ENCODE measurements around the gene GRIN3B.

Gene GRIN3B

DNA sequence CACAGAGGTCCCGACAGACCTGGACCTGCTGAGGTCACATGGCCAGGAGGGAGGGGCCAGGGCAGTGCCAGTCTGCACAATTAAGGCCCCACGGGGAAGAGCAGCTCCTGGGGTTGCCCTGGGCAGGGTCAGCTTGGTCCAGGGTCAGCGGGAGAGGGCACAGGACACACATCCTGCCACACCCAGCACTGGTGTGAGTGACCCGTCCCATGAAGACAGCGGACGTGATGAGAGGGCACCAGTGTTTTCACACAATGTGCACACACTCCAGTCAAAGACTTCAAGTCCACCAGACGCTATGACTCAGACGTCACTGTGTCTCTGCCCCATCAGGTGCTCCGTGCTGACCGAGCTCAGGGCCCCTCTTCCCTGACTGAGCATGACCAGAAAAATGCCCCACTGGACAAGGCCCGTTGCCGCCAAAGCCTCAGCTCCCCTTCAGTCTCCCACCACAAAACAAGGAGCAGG lies 16.5 kb downstream of the GRIN3B start:
- TF ChIP-seq SIN3A (IDR thresholded peaks at IDR 0.05; ENCODE audit: borderline replicate concordance, insufficient read depth, low read length): no peak
- TF ChIP-seq, protein P1, sequence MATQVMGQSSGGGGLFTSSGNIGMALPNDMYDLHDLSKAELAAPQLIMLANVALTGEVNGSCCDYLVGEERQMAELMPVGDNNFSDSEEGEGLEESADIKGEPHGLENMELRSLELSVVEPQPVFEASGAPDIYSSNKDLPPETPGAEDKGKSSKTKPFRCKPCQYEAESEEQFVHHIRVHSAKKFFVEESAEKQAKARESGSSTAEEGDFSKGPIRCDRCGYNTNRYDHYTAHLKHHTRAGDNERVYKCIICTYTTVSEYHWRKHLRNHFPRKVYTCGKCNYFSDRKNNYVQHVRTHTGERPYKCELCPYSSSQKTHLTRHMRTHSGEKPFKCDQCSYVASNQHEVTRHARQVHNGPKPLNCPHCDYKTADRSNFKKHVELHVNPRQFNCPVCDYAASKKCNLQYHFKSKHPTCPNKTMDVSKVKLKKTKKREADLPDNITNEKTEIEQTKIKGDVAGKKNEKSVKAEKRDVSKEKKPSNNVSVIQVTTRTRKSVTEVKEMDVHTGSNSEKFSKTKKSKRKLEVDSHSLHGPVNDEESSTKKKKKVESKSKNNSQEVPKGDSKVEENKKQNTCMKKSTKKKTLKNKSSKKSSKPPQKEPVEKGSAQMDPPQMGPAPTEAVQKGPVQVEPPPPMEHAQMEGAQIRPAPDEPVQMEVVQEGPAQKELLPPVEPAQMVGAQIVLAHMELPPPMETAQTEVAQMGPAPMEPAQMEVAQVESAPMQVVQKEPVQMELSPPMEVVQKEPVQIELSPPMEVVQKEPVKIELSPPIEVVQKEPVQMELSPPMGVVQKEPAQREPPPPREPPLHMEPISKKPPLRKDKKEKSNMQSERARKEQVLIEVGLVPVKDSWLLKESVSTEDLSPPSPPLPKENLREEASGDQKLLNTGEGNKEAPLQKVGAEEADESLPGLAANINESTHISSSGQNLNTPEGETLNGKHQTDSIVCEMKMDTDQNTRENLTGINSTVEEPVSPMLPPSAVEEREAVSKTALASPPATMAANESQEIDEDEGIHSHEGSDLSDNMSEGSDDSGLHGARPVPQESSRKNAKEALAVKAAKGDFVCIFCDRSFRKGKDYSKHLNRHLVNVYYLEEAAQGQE (IDR thresholded peaks at IDR 0.05; ENCODE audit: insufficient read depth in 1 of 2, low read depth in 2 of 2, low read length in 2 of 2): no peak
- TF ChIP-seq TAF1 (IDR thresholded peaks at IDR 0.05; ENCODE audit: borderline replicate concordance, insufficient read depth, low read length): no peak
- TF ChIP-seq FOXP2 (optimal IDR thresholded peaks at IDR 0.05; ENCODE audit: borderline replicate concordance, extremely low read depth, extremely low read length, insufficient read depth): no peak
- no peak for TF ChIP-seq POLR2AphosphoS5 (IDR thresholded peaks at IDR 0.05; ENCODE audit: low read depth, low read length)

DNA sequence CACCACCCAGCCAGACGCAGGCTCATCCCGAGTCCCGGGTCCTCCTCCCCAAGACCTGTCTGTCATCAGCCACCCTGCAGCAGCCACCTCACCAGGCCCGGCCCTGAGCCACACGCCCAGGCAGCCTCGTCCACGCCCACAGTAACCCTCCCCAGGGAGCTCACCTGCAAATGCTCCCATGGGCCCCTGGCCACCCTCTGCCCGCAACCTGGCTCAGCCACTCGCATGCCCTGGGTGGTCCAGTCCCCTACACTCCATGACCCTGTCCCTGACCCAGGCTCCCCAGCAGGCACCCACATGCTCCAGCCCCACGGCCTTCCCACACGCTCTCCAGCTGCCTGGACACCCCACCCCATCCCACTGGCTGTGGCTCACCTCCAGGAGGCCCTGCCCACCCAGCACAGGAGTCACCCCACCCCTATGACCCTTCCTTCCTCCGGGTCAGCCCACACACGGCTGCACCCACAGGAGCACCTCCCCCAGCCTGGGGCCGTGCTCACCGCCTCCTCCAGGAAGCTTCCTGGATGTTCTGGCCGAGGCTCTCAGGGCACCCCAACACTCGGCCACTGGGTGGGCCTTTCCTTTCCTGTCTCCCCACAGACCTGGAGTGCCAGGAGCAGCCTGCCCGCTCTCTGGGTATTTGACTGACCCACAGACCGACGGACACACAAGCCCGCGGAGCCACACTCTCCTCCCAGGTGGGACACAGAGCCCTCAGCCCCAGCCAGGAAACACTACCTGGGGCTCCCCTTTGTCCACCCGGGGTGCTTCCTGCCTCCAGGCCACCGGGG lies 17.1 kb downstream of the GRIN3B start:
- TF ChIP-seq FOXP2 (optimal IDR thresholded peaks at IDR 0.05; ENCODE audit: borderline replicate concordance, extremely low read depth, extremely low read length, insufficient read depth) (no peak), TAF1 (IDR thresholded peaks at IDR 0.05; ENCODE audit: borderline replicate concordance, insufficient read depth, low read length) (no peak), POLR2AphosphoS5 (IDR thresholded peaks at IDR 0.05; ENCODE audit: low read depth, low read length) (no peak), SIN3A (IDR thresholded peaks at IDR 0.05; ENCODE audit: borderline replicate concordance, insufficient read depth, low read length) (no peak)
- TF ChIP-seq, protein P1 (IDR thresholded peaks at IDR 0.05; ENCODE audit: insufficient read depth in 1 of 2, low read depth in 2 of 2, low read length in 2 of 2): no peak

DNA sequence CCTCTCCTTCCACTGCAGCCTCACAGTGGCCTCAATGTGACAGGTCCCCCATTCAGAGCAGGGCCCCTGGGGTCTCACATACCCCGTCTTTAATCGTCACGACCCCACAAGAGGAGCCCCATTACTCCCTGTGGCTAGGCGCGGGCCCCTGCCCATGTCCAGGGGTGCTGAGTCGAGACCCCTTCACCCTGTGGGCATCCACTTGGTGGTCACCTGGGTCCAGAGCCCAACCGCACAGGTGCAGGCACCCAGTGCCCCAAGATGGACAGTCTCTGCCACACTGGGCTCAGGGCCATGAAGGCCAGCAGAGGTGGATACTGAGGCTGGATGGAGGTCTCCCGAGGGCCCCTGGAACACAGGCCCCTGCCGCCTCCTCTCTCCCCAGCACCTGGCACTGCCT lies 17.7 kb downstream of the GRIN3B start:
- no peak for TF ChIP-seq FOXP2 (optimal IDR thresholded peaks at IDR 0.05; ENCODE audit: borderline replicate concordance, extremely low read depth, extremely low read length, insufficient read depth)
- TF ChIP-seq TAF1 (IDR thresholded peaks at IDR 0.05; ENCODE audit: borderline replicate concordance, insufficient read depth, low read length): no peak
- TF ChIP-seq POLR2AphosphoS5 (IDR thresholded peaks at IDR 0.05; ENCODE audit: low read depth, low read length): no peak
- TF ChIP-seq, protein P1 (IDR thresholded peaks at IDR 0.05; ENCODE audit: insufficient read depth in 1 of 2, low read depth in 2 of 2, low read length in 2 of 2): no peak
- no peak for TF ChIP-seq SIN3A (IDR thresholded peaks at IDR 0.05; ENCODE audit: borderline replicate concordance, insufficient read depth, low read length)

DNA sequence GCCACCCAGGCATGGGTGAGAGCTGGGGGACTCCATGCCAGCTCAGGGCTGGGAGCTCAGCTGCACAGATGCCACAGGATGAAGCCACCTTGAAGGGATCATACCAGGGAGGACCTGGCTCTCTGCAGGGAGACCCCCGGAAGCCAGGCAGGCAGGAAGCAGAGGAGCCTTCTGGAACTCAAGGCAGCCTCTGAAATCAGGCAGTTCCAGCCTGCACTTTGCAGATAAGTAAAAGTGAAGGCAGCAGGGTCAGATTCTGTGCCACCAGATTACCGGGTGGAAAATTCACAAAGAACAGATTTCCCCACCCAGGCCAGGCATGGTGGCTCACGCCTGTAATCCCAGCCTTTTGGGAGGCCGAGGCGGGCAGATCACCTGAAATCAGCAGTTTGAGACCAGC lies 18.2 kb downstream of the GRIN3B start:
- TF ChIP-seq TAF1 (IDR thresholded peaks at IDR 0.05; ENCODE audit: borderline replicate concordance, insufficient read depth, low read length) (no peak), SIN3A (IDR thresholded peaks at IDR 0.05; ENCODE audit: borderline replicate concordance, insufficient read depth, low read length) (no peak), FOXP2 (optimal IDR thresholded peaks at IDR 0.05; ENCODE audit: borderline replicate concordance, extremely low read depth, extremely low read length, insufficient read depth) (no peak), POLR2AphosphoS5 (IDR thresholded peaks at IDR 0.05; ENCODE audit: low read depth, low read length) (no peak)
- TF ChIP-seq, protein P1 (IDR thresholded peaks at IDR 0.05; ENCODE audit: insufficient read depth in 1 of 2, low read depth in 2 of 2, low read length in 2 of 2): no peak
